ENCODE results near the gene DAPK1.

DAPK1 gene

DNA sequence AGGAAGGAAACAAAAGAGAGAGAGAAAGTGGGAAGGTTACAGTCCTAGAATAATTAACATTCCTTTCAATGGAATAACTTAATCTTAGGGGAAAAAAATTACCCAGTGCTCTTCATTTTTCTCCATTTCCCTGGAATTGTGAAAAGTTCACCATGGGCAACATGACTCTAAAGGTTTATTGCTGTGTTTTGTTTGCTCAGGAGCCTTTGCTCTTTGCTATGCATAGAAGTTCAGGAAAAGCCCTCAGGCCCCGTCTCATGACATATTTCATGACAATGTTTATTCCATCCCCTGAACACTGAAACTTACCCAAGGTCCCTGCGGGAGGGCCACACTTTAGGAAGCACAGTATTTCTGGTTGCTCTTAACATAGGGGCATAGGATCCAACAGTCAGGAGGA, 218.5 kb downstream of the DAPK1 start (continued):
- TF ChIP-seq, protein P1, sequence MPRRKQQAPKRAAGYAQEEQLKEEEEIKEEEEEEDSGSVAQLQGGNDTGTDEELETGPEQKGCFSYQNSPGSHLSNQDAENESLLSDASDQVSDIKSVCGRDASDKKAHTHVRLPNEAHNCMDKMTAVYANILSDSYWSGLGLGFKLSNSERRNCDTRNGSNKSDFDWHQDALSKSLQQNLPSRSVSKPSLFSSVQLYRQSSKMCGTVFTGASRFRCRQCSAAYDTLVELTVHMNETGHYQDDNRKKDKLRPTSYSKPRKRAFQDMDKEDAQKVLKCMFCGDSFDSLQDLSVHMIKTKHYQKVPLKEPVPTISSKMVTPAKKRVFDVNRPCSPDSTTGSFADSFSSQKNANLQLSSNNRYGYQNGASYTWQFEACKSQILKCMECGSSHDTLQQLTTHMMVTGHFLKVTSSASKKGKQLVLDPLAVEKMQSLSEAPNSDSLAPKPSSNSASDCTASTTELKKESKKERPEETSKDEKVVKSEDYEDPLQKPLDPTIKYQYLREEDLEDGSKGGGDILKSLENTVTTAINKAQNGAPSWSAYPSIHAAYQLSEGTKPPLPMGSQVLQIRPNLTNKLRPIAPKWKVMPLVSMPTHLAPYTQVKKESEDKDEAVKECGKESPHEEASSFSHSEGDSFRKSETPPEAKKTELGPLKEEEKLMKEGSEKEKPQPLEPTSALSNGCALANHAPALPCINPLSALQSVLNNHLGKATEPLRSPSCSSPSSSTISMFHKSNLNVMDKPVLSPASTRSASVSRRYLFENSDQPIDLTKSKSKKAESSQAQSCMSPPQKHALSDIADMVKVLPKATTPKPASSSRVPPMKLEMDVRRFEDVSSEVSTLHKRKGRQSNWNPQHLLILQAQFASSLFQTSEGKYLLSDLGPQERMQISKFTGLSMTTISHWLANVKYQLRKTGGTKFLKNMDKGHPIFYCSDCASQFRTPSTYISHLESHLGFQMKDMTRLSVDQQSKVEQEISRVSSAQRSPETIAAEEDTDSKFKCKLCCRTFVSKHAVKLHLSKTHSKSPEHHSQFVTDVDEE (CRISPR knock-in tag; IDR thresholded peaks at IDR 0.05) = no peak
- TF ChIP-seq RARB (CRISPR knock-in tag; IDR thresholded peaks at IDR 0.05) = no peak
- no peak for TF ChIP-seq SNAI2 (CRISPR knock-in tag; IDR thresholded peaks at IDR 0.05)
- no peak for TF ChIP-seq OSR1 (CRISPR knock-in tag; IDR thresholded peaks at IDR 0.05)
- no peak for TF ChIP-seq ISL1 (CRISPR knock-in tag; IDR thresholded peaks at IDR 0.05)

DNA sequence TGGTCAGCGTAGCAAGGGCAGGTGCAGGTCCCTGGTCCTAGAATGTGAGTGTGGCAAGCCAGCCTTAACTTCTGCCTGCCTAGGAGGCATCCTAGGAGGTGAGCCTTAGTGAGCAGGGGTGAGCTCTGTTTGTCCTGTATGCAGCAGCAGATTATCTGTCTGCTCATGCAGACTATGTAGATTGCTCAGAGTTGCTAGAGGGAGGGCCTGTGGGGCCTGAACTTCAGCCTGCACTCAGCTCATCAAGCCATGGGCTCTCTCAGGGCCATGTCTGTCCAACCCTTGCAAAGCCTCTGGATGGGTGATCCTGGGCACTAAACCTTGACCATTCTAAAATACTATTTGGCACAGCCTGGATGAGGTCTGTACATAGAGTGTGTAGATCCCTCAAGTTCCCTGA, 219.8 kb downstream of the DAPK1 start:
- no peak for TF ChIP-seq ZFP30 (CRISPR knock-in tag; IDR thresholded peaks at IDR 0.05)
- no peak for TF ChIP-seq GLIS3 (CRISPR knock-in tag; IDR thresholded peaks at IDR 0.05)
- TF ChIP-seq TOX (CRISPR knock-in tag; IDR thresholded peaks at IDR 0.05; ENCODE audit: borderline replicate concordance) = no peak
- no peak for TF ChIP-seq ZNF8 (CRISPR knock-in tag; IDR thresholded peaks at IDR 0.05)
- TF ChIP-seq, protein P2, sequence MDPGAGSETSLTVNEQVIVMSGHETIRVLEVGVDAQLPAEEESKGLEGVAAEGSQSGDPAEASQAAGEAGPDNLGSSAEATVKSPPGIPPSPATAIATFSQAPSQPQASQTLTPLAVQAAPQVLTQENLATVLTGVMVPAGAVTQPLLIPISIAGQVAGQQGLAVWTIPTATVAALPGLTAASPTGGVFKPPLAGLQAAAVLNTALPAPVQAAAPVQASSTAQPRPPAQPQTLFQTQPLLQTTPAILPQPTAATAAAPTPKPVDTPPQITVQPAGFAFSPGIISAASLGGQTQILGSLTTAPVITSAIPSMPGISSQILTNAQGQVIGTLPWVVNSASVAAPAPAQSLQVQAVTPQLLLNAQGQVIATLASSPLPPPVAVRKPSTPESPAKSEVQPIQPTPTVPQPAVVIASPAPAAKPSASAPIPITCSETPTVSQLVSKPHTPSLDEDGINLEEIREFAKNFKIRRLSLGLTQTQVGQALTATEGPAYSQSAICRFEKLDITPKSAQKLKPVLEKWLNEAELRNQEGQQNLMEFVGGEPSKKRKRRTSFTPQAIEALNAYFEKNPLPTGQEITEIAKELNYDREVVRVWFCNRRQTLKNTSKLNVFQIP (CRISPR knock-in tag; IDR thresholded peaks at IDR 0.05; ENCODE audit: borderline replicate concordance, low read depth) = no peak
- TF ChIP-seq RARB (CRISPR knock-in tag; IDR thresholded peaks at IDR 0.05) = no peak
- TF ChIP-seq ISL1 (CRISPR knock-in tag; IDR thresholded peaks at IDR 0.05) = no peak
- TF ChIP-seq CSDC2 (CRISPR knock-in tag; IDR thresholded peaks at IDR 0.05) = no peak
- no peak for TF ChIP-seq PPARA (CRISPR knock-in tag; IDR thresholded peaks at IDR 0.05; ENCODE audit: borderline replicate concordance)
- TF ChIP-seq, protein P1 (CRISPR knock-in tag; IDR thresholded peaks at IDR 0.05) = no peak
- TF ChIP-seq ZNF70 (CRISPR knock-in tag; IDR thresholded peaks at IDR 0.05) = no peak

DNA sequence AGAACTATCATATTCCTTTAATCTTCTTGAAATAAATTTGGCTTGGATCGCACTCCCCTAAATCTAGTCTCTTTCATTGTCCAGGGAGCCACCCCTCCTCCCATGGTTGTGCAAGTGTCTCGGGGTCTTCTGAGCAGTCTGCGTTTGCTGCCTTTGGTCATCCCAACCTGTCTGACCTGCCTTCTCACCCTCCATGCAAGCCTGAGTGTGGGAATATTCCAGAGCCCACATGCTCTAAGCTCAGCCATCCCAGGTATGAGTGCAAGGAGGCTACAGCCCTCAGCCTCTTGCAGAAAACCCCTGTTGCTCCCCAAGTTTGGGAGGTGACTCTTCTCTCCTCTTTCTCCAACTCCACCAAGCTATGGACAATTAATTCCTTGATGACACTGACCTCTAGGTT, 220.6 kb downstream of the DAPK1 start:
- TF ChIP-seq CSDC2 (CRISPR knock-in tag; IDR thresholded peaks at IDR 0.05) (no peak), ZC3H10 (CRISPR knock-in tag; IDR thresholded peaks at IDR 0.05) (no peak), ZNF565 (CRISPR knock-in tag; conservative IDR thresholded peaks at IDR 0.05; ENCODE audit: low read depth) (no peak), ESRRG (CRISPR knock-in tag; IDR thresholded peaks at IDR 0.05) (no peak), ARNTL (CRISPR knock-in tag; IDR thresholded peaks at IDR 0.05; ENCODE audit: borderline replicate concordance, low read depth) (no peak), TOX (CRISPR knock-in tag; IDR thresholded peaks at IDR 0.05; ENCODE audit: borderline replicate concordance) (no peak), PPARA (CRISPR knock-in tag; IDR thresholded peaks at IDR 0.05; ENCODE audit: borderline replicate concordance) (no peak), GLIS3 (CRISPR knock-in tag; IDR thresholded peaks at IDR 0.05) (no peak), TCF4 (CRISPR knock-in tag; IDR thresholded peaks at IDR 0.05; ENCODE audit: borderline replicate concordance) (no peak), ZFP3 (CRISPR knock-in tag; IDR thresholded peaks at IDR 0.05) (no peak), ZFP30 (CRISPR knock-in tag; IDR thresholded peaks at IDR 0.05) (no peak), ZNF8 (CRISPR knock-in tag; IDR thresholded peaks at IDR 0.05) (no peak), ISL1 (CRISPR knock-in tag; IDR thresholded peaks at IDR 0.05) (no peak)
- TF ChIP-seq, protein P3, sequence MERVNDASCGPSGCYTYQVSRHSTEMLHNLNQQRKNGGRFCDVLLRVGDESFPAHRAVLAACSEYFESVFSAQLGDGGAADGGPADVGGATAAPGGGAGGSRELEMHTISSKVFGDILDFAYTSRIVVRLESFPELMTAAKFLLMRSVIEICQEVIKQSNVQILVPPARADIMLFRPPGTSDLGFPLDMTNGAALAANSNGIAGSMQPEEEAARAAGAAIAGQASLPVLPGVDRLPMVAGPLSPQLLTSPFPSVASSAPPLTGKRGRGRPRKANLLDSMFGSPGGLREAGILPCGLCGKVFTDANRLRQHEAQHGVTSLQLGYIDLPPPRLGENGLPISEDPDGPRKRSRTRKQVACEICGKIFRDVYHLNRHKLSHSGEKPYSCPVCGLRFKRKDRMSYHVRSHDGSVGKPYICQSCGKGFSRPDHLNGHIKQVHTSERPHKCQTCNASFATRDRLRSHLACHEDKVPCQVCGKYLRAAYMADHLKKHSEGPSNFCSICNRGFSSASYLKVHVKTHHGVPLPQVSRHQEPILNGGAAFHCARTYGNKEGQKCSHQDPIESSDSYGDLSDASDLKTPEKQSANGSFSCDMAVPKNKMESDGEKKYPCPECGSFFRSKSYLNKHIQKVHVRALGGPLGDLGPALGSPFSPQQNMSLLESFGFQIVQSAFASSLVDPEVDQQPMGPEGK (CRISPR knock-in tag; IDR thresholded peaks at IDR 0.05; ENCODE audit: borderline replicate concordance) = no peak
- TF ChIP-seq, protein P2 (CRISPR knock-in tag; IDR thresholded peaks at IDR 0.05; ENCODE audit: borderline replicate concordance, low read depth) = no peak
- TF ChIP-seq, protein P4, sequence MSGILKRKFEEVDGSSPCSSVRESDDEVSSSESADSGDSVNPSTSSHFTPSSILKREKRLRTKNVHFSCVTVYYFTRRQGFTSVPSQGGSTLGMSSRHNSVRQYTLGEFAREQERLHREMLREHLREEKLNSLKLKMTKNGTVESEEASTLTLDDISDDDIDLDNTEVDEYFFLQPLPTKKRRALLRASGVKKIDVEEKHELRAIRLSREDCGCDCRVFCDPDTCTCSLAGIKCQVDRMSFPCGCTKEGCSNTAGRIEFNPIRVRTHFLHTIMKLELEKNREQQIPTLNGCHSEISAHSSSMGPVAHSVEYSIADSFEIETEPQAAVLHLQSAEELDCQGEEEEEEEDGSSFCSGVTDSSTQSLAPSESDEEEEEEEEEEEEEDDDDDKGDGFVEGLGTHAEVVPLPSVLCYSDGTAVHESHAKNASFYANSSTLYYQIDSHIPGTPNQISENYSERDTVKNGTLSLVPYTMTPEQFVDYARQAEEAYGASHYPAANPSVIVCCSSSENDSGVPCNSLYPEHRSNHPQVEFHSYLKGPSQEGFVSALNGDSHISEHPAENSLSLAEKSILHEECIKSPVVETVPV (CRISPR knock-in tag; IDR thresholded peaks at IDR 0.05) = no peak
- ATAC-seq = no peak

More for the DNA sequence above, 219.8 kb downstream of the DAPK1 start:
- ATAC-seq = no peak

All from SK-N-SH treated with all-trans-retinoic acid at 6 μM for 48 hours (cell line).